ENCODE measurements around the gene ZDHHC6. TPM values are rescaled to one million over a fixed set of nuclear protein-coding genes. Genes with fewer than 3 reads are reported as not detected.

The ZDHHC6 gene
- 36.7 TPM for total RNA-seq (2013)
- polyA plus RNA-seq (10 to 100 TPM; 34.0 to 39.2 (median 39.0) TPM), polyA minus RNA-seq (6.5 and 10.2 TPM in 2 replicates), total RNA-seq (24.4 to 51.3 (median 38.1) reads per million in 11 experiments)

- under 1% methylated on average over 59 of the region's 59 CpGs for WGBS (ENCODE audit: insufficient coverage)
- peak within 1 kb of the TSS; percentile 95 for H3K4me2 ChIP-seq (replicated peaks; ENCODE audit: extremely low read depth, low read length, poor library complexity, severe bottlenecking)
- peaks cover 30 to 38% of the 10 kb centered on the region in 2 donors for H3K36me3 Mint-ChIP-seq
- H3K27me3 ChIP-seq (ENCODE audit: control insufficient read depth in 2 of 2, insufficient read depth in 2 of 2, low read length in 2 of 2) = no peaks in the 10 kb centered on the region
- peaks cover 74% of the 10 kb centered on the region for H3K79me2 ChIP-seq (ENCODE audit: insufficient read depth, low read length)
- peaks cover 24 to 34% of the 10 kb centered on the region in 2 donors for H3K4me1 ChIP-seq (ENCODE audit: control insufficient read depth in 1 of 2, insufficient read depth in 2 of 2, low read length in 2 of 2)
- H3K27ac ChIP-seq (ENCODE audit: low read depth in 1 of 2, low read length in 2 of 2) = peak within 1 kb of the TSS; percentile 85 to 100
- peaks cover 0 to 3% (median 1%) of the 10 kb centered on the region in 3 donors for H3K27me3 Mint-ChIP-seq (ENCODE audit: low read depth in 3 of 3)
- peak within 1 kb of the TSS; percentile 98 for H2AFZ ChIP-seq (ENCODE audit: insufficient read depth, low read depth, low read length, poor library complexity, severe bottlenecking)
- H3K4me3 Mint-ChIP-seq = peak within 1 kb of the TSS; percentile 96 to 99
- peak within 1 kb of the TSS; percentile 93 to 99 (median 97) for H3K27ac Mint-ChIP-seq
- peaks cover 16% of the 10 kb centered on the region for H4K20me1 ChIP-seq (ENCODE audit: insufficient read depth, low read length)
- DNase-seq = peak; percentile 79 to 84 (median 84)
- intact Hi-C loops (cut with micrococcal nuclease) = loop anchor here in 1 of 2 donors (5.0 kb wide), 2 partner anchors 60 to 265 kb away; partner anchors contain the start of gene GPAM
- peak within 1 kb of the TSS; percentile 63 to 98 (median 96) for H3K4me3 ChIP-seq (replicated peaks in 1 of 3; ENCODE audit: low read depth in 2 of 3, low read length in 3 of 3)
- peak within 1 kb of the TSS; percentile 97 for H3K9ac ChIP-seq (ENCODE audit: insufficient read depth, low read length, poor library complexity, severe bottlenecking)
- no peaks in the 10 kb centered on the region for H3K9me3 ChIP-seq (replicated peaks in 1 of 2; ENCODE audit: control insufficient read depth in 1 of 2, insufficient read depth in 1 of 2, low read length in 2 of 2)
- H3K4me1 Mint-ChIP-seq = peaks cover 24% of the 10 kb centered on the region
- no peak for TF ChIP-seq CTCF (IDR thresholded peaks at IDR 0.05)
- H3K9me3 Mint-ChIP-seq = peaks cover 0 to 2% (median 0%) of the 10 kb centered on the region in 7 donors
- peaks cover 23 to 42% of the 10 kb centered on the region in 2 donors for H3K36me3 ChIP-seq (replicated peaks in 1 of 2; ENCODE audit: control insufficient read depth in 1 of 2, insufficient read depth in 2 of 2, low read length in 2 of 2)
Observed at GRCh38 chr10:112446855-112447619, at the start of gene ZDHHC6, which contains the start of gene VTI1A. Gene ZDHHC6 (minus strand): TSS chr10:112446914. CDS start chr10:112445436, 1,478 bp downstream. Gene VTI1A (plus strand): TSS chr10:112447215. CDS start chr10:112447374, 159 bp downstream.

GRCh38 chr10:112492736-112493135 lies 46.0 kb upstream of the ZDHHC6 start:
- Histone ChIP-seq H3K27ac (ENCODE audit: low read depth in 1 of 2, low read length in 2 of 2) (no peak overlapping the region), H4K20me1 (ENCODE audit: insufficient read depth, low read length) (peaks cover 36% of the 10 kb centered on the region), H3K9ac (ENCODE audit: insufficient read depth, low read length, poor library complexity, severe bottlenecking) (no peak overlapping the region), H3K27me3 (ENCODE audit: control insufficient read depth in 2 of 2, insufficient read depth in 2 of 2, low read length in 2 of 2) (no peaks in the 10 kb centered on the region), H3K4me3 (replicated peaks in 1 of 3; ENCODE audit: low read depth in 2 of 3, low read length in 3 of 3) (no peak overlapping the region), H3K9me3 (replicated peaks in 1 of 2; ENCODE audit: control insufficient read depth in 1 of 2, insufficient read depth in 1 of 2, low read length in 2 of 2) (no peaks in the 10 kb centered on the region), H2AFZ (ENCODE audit: insufficient read depth, low read depth, low read length, poor library complexity, severe bottlenecking) (no peak overlapping the region), H3K79me2 (ENCODE audit: insufficient read depth, low read length) (no peaks in the 10 kb centered on the region), H3K4me1 (ENCODE audit: control insufficient read depth in 1 of 2, insufficient read depth in 2 of 2, low read length in 2 of 2) (no peaks in the 10 kb centered on the region), H3K4me2 (replicated peaks; ENCODE audit: extremely low read depth, low read length, poor library complexity, severe bottlenecking) (no peak overlapping the region), H3K36me3 (replicated peaks in 1 of 2; ENCODE audit: control insufficient read depth in 1 of 2, insufficient read depth in 2 of 2, low read length in 2 of 2) (no peaks in the 10 kb centered on the region)
- TF ChIP-seq CTCF (IDR thresholded peaks at IDR 0.05) = no peak
- intact Hi-C loops (cut with micrococcal nuclease) = no loop called here
- no peaks in the 10 kb centered on the region for H3K27me3 Mint-ChIP-seq (ENCODE audit: low read depth in 3 of 3)
- H3K36me3 Mint-ChIP-seq = peaks cover 0 to 2% of the 10 kb centered on the region in 2 donors
- no CpG with 5 or more reads among the region's 6 CpGs for WGBS (ENCODE audit: insufficient coverage)
- H3K4me1 Mint-ChIP-seq = no peaks in the 10 kb centered on the region
- H3K4me3 Mint-ChIP-seq = no peak overlapping the region
- peaks cover 0 to 3% (median 0%) of the 10 kb centered on the region in 7 donors for H3K9me3 Mint-ChIP-seq
- DNase-seq = no peak
- no peak overlapping the region for H3K27ac Mint-ChIP-seq

Measured in CD14-positive monocyte (primary cell).